Spleen (tissue), 11 donors: Measurements from ENCODE around the gene SLC13A5. TPM values are rescaled to one million over a fixed set of nuclear protein-coding genes. Genes with fewer than 3 reads are reported as not detected.

Experiments
- DNase-seq: peaks from one replicate; pipeline ENCODE4 v3.0.0-alpha.2; 2020
- H3K27ac ChIP-seq, 8 donors: fragments of 200-600 bp; sonication (generic) in 7 of 8; 1 replicate in 4 of 8; 2 replicates in 4 of 8; pipeline versions ENCODE4 v1.5.0 to v1.8.0; 2016 to 2021; ENCODE audit warnings: inconsistent platforms in 4 of 8, mild to moderate bottlenecking in 4 of 8, moderate library complexity in 1 of 8
- H3K27me3 ChIP-seq, 7 donors: fragments of 200-600 bp; sonication (generic) in 6 of 7; replicated peaks in 1 of 7; 1 replicate in 4 of 7; 2 replicates in 3 of 7; pipeline versions ENCODE4 v1.5.0 to v1.8.0; 2016 to 2021; ENCODE audit warnings: inconsistent platforms in 3 of 7, mild to moderate bottlenecking in 1 of 7
- H3K36me3 ChIP-seq, 6 donors: fragments of 200-600 bp; sonication (generic) in 5 of 6; 1 replicate in 4 of 6; 2 replicates in 2 of 6; pipeline versions ENCODE4 v1.5.0 to v1.8.0; 2016 to 2021; ENCODE audit warnings: inconsistent platforms in 2 of 6
- H3K4me1 ChIP-seq, 6 donors: fragments of 200-600 bp; sonication (generic) in 5 of 6; 1 replicate in 3 of 6; 2 replicates in 3 of 6; pipeline versions ENCODE4 v1.5.0 to v1.8.0; 2016 to 2021; ENCODE audit warnings: inconsistent platforms in 3 of 6
- H3K4me3 ChIP-seq, 8 donors: fragments of 200-600 bp; sonication (generic) in 7 of 8; 1 replicate in 4 of 8; 2 replicates in 4 of 8; pipeline versions ENCODE4 v1.5.0 to v1.8.0; 2016 to 2021; ENCODE audit warnings: inconsistent platforms in 4 of 8, mild to moderate bottlenecking in 4 of 8, moderate library complexity in 2 of 8
- H3K9me3 ChIP-seq, 8 donors: fragments of 200-600 bp; sonication (generic) in 7 of 8; 1 replicate in 4 of 8; 2 replicates in 4 of 8; pipeline versions ENCODE4 v1.5.0 to v1.8.0; 2016 to 2021; ENCODE audit warnings: inconsistent platforms in 4 of 8
- POLR2A ChIP-seq, 3 donors: fragments of 450-650 bp; IDR thresholded peaks; one replicate each; pipeline ENCODE4 v1.5.1; 2017; ENCODE audit warnings: antibody characterized with exemption in 3 of 3, mild to moderate bottlenecking in 1 of 3
- POLR2AphosphoS5 ChIP-seq, 3 donors: sonication (generic); formaldehyde crosslinking; IDR thresholded peaks; one replicate each; pipeline ENCODE4 v1.5.1; 2017; ENCODE audit warnings: antibody characterized with exemption in 3 of 3
- WGBS, 5 donors: extraction: QIAGEN DNeasy Blood & Tissue Kit in 3 of 5; methylation state at CpG; one replicate each; pipeline versions ENCODE4 v1.1.5 to v1.1.7; 2013 to 2018; 5-methylcytosine and 5-hydroxymethylcytosine counted together
- intact Hi-C: fragments of 100-400 bp; cut with DNase I; formaldehyde crosslinking; loops from one replicate; pipeline ENCODE4 v1.15.0; 2023; ENCODE audit warnings: low total_unique reads
- polyA plus RNA-seq, 3 donors: library from polyadenylated mRNA; stranded (reverse); fragments of 200-250 nt; gene quantifications; one replicate each; pipeline ENCODE4 v1.2.1, GENCODE V29; 2013
- total RNA-seq, 7 donors: library from RNA; depleted of rRNA in 3 of 7; stranded (reverse); fragments of >200 nt in 3 of 7; fragmentation: NEBNext Ultra II Directional in 4 of 7; extraction: Animal tissue kit (Norgen Biotek cat#: 25700) in 4 of 7; gene quantifications; one replicate each; pipeline versions ENCODE4 v1.1.0 to v1.2.1, GENCODE V29; 2016 to 2021
- TF ChIP-seq, protein P1 (sequence below), 11 experiments: fragments of 200-600 bp in 7 of 11; fragments of 450-650 bp in 4 of 11; sonication (generic) in 4 of 11; IDR thresholded peaks in 8 of 11; conservative IDR thresholded peaks in 3 of 11; 1 replicate in 7 of 11; 2 replicates in 4 of 11; pipeline versions ENCODE4 v1.4.0 to v1.8.0; 2016 to 2021; ENCODE audit warnings: antibody characterized with exemption in 11 of 11, inconsistent platforms in 4 of 11, mild to moderate bottlenecking in 1 of 11
- donor health status: healthy with polysubstance abuse.
- donor health status: DM: no; HTN: no; CAD: no; lungs with moderate emphysema.
- donor health status: DM: no; HTN: no; CAD: no.
- donor health status: Bipolar disorder and iron deficiency.
- donor health status: healthy.
- donor health status: DM: no; HTN: no; CAD: no.
- donor health status: DM: yes; HTN: yes; CAD: no.

The SLC13A5 gene
- total and polyA plus RNA-seq, 10 donors, result 1.0 to 18.4 (median 5.4) TPM

DNA sequence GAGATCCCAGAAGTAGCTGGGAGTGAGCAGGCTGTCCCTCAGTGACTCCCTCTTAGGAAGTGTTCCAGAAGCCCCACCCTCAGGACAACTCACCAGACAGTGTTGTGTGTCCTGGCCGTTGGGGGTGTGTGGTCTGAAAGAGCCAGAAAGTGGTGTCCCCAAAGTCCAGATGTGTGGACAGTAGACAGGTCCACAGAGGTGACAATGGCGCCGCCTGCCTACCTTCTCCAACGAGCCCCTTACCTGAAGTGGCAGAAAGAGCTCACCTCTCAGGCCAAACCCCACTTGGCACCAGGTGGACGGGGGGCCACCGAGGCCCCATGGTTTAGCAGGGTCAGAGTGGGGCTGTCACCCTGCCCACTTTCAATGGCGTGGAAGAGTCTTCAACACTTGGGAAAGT lies 41.7 kb downstream of the SLC13A5 start:
- TF ChIP-seq POLR2AphosphoS5 (IDR thresholded peaks at IDR 0.05), result no peak
- TF ChIP-seq, protein P1, sequence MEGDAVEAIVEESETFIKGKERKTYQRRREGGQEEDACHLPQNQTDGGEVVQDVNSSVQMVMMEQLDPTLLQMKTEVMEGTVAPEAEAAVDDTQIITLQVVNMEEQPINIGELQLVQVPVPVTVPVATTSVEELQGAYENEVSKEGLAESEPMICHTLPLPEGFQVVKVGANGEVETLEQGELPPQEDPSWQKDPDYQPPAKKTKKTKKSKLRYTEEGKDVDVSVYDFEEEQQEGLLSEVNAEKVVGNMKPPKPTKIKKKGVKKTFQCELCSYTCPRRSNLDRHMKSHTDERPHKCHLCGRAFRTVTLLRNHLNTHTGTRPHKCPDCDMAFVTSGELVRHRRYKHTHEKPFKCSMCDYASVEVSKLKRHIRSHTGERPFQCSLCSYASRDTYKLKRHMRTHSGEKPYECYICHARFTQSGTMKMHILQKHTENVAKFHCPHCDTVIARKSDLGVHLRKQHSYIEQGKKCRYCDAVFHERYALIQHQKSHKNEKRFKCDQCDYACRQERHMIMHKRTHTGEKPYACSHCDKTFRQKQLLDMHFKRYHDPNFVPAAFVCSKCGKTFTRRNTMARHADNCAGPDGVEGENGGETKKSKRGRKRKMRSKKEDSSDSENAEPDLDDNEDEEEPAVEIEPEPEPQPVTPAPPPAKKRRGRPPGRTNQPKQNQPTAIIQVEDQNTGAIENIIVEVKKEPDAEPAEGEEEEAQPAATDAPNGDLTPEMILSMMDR (IDR thresholded peaks at IDR 0.05 in 8 of 11, conservative IDR thresholded peaks at IDR 0.05 in 3 of 11), result no peak
- TF ChIP-seq POLR2A (IDR thresholded peaks at IDR 0.05), result no peak
- DNase-seq, result no peak
- WGBS, 5 donors, result 58 to 93% (median 84%) methylated on average over 5 to 7 of the region's 7 CpGs

DNA sequence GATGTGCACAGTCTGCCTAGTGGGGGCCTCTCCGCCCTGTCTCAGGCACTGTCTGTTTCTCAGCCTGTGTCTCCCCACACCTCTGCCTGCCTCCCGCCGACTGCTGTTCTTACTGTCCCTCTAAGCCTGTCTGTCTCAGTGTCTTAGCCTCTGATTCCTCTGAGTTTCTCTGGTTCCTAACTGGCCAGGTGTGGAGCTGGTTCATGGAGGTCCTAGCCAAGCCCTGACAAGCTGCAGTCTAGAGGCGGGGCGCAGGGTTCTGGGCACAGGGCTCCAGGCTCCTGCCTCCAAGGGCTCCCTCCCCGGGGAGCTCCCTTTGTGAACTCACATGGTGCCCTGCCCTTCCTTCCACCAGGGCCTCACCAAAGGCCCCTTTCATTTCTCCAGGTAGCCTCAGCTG lies 42.2 kb downstream of the SLC13A5 start:
- H3K4me1 ChIP-seq, result peaks cover 0 to 6% (median 4%) of the 10 kb centered on the region in 6 donors
- no peak overlapping the region for H3K4me3 ChIP-seq
- no peak for DNase-seq
- H3K27me3 ChIP-seq, result no peaks in the 10 kb centered on the region
- intact Hi-C loops, result no loop called here
- no peak overlapping the region for H3K27ac ChIP-seq
- TF ChIP-seq POLR2AphosphoS5 (IDR thresholded peaks at IDR 0.05) (no peak), POLR2A (IDR thresholded peaks at IDR 0.05) (no peak)
- TF ChIP-seq, protein P1 (IDR thresholded peaks at IDR 0.05 in 8 of 11, conservative IDR thresholded peaks at IDR 0.05 in 3 of 11), result no peak
- H3K9me3 ChIP-seq, result no peaks in the 10 kb centered on the region
- WGBS, 5 donors, result 77 to 94% (median 91%) methylated on average over 6 of the region's 6 CpGs
- H3K36me3 ChIP-seq, result no peaks in the 10 kb centered on the region

More for the DNA sequence above, 41.7 kb downstream of the SLC13A5 start:
- H3K4me1 ChIP-seq, result peaks cover 0 to 1% (median 0%) of the 10 kb centered on the region in 6 donors
- no peaks in the 10 kb centered on the region for H3K27me3 ChIP-seq
- no peaks in the 10 kb centered on the region for H3K9me3 ChIP-seq
- intact Hi-C loops, result no loop called here
- no peak overlapping the region for H3K4me3 ChIP-seq
- H3K36me3 ChIP-seq, result no peaks in the 10 kb centered on the region
- H3K27ac ChIP-seq, result no peak overlapping the region

DNA sequence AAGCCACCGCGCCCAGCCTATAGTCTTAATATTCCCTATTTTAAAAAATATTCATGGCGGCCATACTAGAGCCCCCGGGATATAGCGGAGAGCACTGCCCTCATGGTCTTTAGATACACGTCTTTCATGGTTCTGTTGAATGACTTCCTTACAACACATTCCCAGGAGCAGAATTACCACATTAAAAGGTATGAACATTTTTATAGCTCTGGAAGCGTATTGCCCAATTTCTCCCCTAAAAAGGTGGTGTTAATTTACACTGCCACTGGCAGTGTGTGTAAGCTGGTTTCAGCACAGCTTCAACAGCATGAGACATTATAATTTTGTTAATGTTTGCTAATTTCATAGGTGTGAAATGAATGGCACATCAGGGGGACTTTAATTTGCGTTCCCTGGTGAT lies 42.6 kb downstream of the SLC13A5 start:
- Histone ChIP-seq H3K27me3 (no peaks in the 10 kb centered on the region), H3K27ac (no peak overlapping the region), H3K36me3 (no peaks in the 10 kb centered on the region), H3K9me3 (no peaks in the 10 kb centered on the region), H3K4me1 (peaks cover 0 to 9% (median 6%) of the 10 kb centered on the region in 6 donors), H3K4me3 (no peak overlapping the region)
- intact Hi-C loops, result no loop called here
- WGBS, 5 donors, result 88 to 94% (median 92%) methylated on average over 8 of the region's 8 CpGs
- no peak for TF ChIP-seq POLR2AphosphoS5 (IDR thresholded peaks at IDR 0.05)
- TF ChIP-seq, protein P1 (IDR thresholded peaks at IDR 0.05 in 8 of 11, conservative IDR thresholded peaks at IDR 0.05 in 3 of 11), result no peak
- no peak for TF ChIP-seq POLR2A (IDR thresholded peaks at IDR 0.05)
- DNase-seq, result no peak

DNA sequence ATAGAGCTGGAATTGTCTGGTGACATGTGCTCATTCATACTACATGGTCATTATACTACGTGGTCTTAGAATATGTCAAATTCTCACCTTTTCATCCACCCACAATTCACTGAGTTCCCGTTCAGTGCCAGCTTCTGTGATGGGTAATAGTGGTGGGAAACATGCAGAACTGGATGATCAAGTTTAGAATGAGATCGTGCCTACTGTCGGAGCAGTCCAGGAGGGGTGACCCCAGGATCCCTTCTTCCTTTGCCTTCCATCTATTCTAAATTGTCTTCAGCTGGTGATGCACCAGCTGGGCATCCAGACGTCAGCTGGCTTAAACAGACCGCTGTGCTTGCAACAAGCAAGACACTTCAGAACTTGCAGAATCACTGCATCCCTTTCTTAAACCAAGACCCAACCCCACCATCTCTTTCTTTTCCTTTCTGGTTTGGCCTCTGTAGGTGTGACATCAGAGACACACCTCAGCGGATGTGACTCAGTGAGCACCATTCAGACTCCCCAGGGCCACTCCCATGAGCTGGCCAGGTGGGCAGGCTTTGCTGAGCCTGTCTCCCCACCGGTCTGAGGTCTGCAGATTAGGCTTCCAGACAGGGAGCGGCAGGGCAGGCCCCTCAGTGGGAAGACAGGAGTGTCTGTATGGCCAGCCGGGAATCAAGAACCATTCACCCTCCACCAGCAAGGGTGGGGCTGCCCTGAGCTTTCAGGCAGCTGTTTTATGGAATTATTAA lies 43.5 kb downstream of the SLC13A5 start:
- Histone ChIP-seq H3K4me1 (peaks cover 0 to 9% (median 6%) of the 10 kb centered on the region in 6 donors), H3K9me3 (no peaks in the 10 kb centered on the region), H3K27me3 (no peaks in the 10 kb centered on the region), H3K4me3 (no peak overlapping the region), H3K36me3 (no peaks in the 10 kb centered on the region), H3K27ac (no peak overlapping the region)
- WGBS, 5 donors, result 77 to 89% (median 86%) methylated on average over 10 of the region's 10 CpGs
- TF ChIP-seq, protein P1 (IDR thresholded peaks at IDR 0.05 in 8 of 11, conservative IDR thresholded peaks at IDR 0.05 in 3 of 11), result no peak
- no peak for TF ChIP-seq POLR2A (IDR thresholded peaks at IDR 0.05)
- no peak for TF ChIP-seq POLR2AphosphoS5 (IDR thresholded peaks at IDR 0.05)
- no peak for DNase-seq
- intact Hi-C loops, result loop anchor here (5.0 to 10.0 kb wide), 2 partner anchors 133 to 335 kb away; no protein-coding TSS in a partner anchor
